H54 (cell line): ENCODE data around the gene KRT4.
"Not testable (repeated sequence)": the region's sequence is repeated elsewhere in the genome, so short reads cannot be mapped to it uniquely, and the experiment has no call there.

Experiments used
- DNase-seq: peaks from one replicate; pipeline ENCODE4 v3.0.0; 2011; ENCODE audit warnings: low spot score, mixed read lengths; ENCODE audit not compliant: insufficient read length
- FAIRE-seq: peaks from 3 replicates; lab custom pipeline; 2011; peaks lifted over from hg19 to GRCh38; lab: Jason Lieb, UNC
- POLR2A ChIP-seq: IDR thresholded peaks from 2 replicates; pipeline ENCODE4 v1.6.1; 2011; ENCODE audit warnings: low read depth, mild to moderate bottlenecking, low read length

Gene KRT4

DNA sequence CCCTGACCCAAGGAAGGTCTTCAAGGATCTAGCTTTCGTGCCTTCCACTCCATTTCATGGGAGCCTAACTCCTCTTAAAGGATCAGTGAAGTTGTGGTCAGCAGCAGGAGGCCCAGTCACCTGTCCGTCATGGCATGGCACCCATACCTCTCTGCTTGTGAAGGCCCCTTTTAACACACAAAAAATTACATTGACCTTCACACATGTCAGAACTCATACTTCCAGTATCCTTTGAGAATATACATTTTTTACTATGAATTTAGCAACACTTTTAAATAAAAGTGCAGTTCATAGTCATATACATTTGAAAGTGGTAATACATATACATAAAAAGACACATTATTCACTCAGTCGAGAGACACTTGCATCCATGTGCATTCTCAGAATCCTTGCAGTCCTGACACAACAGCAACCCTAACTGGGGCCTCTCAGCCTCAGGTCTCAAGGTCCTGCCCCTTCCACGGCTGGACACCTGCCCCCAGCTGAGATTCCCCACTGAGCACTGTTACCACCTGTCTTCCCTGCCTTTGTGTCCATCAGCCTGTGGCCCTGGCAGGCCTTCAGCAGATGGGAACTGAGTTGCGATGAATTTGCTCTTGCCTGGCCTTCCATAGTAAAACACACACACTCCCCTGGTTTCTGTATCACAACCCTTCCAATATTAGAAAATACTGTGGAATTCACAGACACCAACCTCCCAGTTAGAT, 14.3 kb downstream of the KRT4 start:
- FAIRE-seq, result no peak
- TF ChIP-seq POLR2A, result no peak

DNA sequence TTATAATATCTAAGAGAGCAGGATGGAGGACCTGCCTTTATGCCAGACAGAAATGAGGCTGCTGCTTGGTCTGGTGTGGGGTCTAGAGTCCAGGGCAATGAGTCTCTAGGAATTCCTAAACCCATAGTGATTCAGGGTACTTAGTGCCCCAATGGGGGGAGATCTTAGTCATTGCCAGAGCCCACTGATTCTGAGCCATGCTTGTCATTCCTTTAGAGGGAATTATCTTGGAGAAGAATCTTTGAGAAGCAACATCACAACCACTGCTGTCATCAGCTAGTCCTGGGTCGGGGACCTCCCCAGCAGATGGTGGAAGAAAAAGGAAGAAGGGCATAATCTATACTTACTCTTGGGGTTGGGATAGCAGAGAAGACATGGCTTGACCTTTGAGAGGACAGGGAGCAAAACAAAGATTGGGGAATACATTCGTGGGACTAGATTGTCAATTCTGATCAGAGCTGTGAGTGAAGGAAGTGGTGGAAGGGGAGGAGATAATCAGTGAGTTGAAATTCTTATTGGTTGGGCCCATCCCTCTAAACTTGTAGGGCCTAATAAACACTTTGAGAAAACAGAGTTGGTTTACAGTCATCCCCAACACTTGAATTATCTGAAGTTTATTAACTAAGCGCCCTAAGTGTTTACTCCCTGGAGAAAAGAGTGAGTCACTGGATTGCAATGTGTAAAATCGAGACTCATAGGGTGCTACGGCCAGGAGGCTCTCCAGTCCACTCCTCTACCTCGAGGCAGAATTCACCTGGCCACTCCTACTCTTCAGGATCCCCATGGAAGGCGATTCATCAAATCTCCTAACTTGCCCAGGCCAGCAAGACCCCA, 15.0 kb downstream of the KRT4 start:
- FAIRE-seq (peak; percentile 62), DNase-seq (peak; percentile 77)
- no peak for TF ChIP-seq POLR2A

More for the DNA sequence above, 14.3 kb downstream of the KRT4 start:
- no peak for DNase-seq

DNA sequence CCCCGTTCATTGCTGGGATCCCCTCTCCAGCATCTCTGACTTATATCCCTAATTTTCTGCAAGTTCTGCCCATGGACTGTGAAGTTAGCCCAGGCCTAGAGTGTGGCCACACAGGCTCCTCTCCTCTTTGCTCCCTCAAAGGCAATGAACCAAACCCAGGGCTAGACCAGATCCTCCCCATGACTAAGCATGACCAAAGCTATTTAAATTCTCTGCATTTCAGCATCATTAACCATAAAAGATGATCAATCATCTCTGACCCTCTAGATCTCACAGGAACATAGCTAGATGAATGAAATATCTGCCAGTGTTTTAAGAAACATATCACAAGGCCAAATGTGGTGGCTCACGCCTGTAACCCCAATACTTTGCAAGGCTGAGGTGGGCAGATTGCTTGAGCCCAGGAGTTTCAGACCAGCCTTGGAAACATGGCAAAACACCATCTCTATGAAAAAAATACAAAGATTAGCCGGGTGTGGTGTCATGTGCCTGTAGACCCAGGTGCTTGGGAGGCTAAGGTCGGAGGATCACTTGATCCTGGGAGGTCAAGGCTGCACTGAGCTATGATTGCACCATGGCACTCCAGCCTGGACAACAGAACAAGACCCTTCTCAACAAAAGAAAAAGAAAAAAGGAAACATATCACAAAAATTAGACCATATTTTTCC, 15.8 kb downstream of the KRT4 start:
- TF ChIP-seq POLR2A, result no peak
- FAIRE-seq (peak; percentile 65), DNase-seq (peak; percentile 79)

DNA sequence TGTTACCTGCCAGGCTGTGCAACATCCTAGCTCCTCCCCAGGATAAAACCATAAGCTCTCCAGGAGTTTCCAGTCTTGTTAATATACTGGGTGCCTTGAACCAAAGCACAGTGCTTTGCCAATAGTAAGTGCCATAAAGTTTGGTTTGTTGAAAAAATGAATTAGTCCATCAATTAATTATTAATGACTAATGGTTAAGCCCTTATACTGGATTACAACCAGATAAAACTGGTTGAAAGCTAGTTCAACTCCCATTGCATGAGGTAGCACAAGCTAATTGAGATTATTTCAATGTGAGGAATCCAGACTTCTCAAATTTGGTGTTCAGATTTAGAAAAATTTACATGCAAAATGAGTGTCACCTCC, 16.4 kb downstream of the KRT4 start:
- no peak for FAIRE-seq
- no peak for TF ChIP-seq POLR2A
- no peak for DNase-seq

DNA sequence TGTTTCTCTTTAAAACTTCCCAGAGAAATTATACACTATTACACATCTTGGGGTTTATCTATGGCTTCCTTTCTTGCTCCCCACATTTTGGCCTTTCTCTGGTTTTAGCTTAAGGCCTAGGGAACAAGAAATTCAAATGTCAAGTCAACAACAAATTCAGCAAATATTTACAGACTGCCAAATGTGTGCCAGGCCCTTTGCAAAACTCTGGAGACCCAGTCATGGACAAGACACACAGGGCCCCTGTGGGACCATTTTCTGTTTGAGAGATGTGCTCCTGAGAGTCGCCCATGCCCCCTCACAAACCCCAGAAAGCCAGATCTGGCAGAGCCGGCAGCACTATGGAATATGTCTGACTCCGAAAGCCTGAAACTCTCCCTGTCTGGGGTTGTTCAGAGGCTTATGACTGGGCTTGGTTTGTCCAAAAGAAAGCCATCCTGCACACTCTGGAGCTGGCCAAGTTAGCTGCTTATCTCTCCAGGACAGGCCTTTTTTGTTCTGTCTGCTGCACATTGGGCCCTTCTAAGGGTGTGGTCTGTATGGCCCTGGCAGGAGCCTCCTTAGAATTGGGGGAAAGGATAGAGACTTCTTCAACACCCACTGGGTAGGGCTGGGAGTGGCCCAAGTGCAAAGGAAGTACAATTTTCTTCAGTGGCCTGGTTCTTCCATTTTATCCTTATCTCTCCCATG, 16.9 kb downstream of the KRT4 start:
- FAIRE-seq (no peak), DNase-seq (no peak)
- TF ChIP-seq POLR2A, result no peak

DNA sequence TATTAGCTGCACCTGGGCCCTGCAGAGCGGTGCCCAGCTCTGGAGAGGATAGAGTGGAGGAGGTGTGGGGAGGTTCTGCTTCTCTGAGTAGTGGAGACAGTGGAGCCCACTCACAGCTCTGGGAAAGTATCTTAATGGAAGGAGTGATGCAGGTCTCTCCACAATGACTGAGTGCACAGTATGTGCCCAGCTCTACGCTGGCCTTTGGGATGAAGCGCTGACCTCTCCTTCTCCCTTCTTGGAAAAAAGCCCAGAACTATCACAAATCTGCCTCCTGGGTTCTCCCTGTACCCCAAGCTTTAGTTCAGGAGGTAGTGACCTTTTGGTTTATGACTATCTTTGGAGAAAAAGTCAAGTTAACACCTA, 17.5 kb downstream of the KRT4 start:
- TF ChIP-seq POLR2A, result no peak
- no peak for FAIRE-seq

GRCh38 chr12:52795694-52796428, 18.1 kb downstream of the KRT4 start, which contains the start of gene KRT3:
KRT3 (minus strand) TSS chr12:52796117; CDS start chr12:52796042, 75 bp downstream.
- no peak for FAIRE-seq

More for the DNA sequence above, 17.5 kb downstream of the KRT4 start:
- DNase-seq, result no peak

GRCh38 chr12:52795332-52795674, 18.6 kb downstream of the KRT4 start:
- not testable (repeated sequence) for FAIRE-seq, DNase-seq

More at GRCh38 chr12:52795694-52796428, 18.1 kb downstream of the KRT4 start, which contains the start of gene KRT3:
- DNase-seq, result no peak
- no peak for TF ChIP-seq POLR2A

GRCh38 chr12:52794479-52795331, 19.2 kb downstream of the KRT4 start:
- TF ChIP-seq POLR2A, result no peak
- DNase-seq (no peak), FAIRE-seq (no peak)

DNA sequence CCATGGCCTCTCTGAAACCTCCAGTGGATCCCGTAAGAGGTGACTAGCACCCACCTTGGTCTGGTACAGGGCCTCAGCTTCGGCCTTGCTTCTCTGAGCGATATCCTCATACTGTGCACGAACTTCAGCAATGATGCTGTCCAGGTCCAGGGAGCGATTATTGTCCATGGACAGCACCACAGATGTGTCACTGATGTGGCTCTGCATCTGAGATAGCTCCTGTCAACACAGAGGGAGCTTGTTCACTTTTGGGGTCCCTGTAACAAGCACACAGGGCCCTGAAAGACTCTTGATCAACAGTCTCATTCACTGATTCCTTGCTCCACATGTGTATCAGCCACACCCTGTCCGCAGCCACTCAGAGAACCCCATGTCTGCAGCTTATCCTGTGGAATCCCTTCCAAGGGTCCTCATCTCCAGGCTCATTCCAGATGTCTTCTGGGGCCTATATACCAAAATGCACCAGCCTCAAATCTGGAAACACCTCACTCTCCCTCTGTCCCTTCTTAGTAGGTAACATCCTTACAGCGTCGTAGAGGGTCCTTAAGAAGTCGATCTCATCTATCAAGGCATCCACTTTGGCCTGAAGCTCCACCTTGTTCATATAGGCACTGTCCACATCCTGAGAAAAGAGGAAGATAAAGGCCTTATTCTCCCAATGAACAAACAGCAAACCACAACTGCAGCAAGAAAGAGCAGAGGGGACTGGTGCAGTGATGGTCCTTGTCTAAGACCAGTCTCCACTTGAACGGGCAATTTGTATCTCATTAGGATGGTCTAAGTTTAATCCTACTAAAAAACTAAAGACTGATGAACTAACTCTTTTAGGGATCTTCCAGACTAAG, 21.5 kb downstream of the KRT4 start:
- TF ChIP-seq POLR2A, result no peak
- no peak for FAIRE-seq
- DNase-seq, result no peak
